OCI-LY1 (cell line): ENCODE data around the gene CCN6.

Experiments
- H2AFZ ChIP-seq: fragments of 200-600 bp; sonication (generic), shearing (Covaris generic); 2 replicates; pipeline ENCODE4 v1.6.0; 2014; ENCODE audit warnings: antibody characterized with exemption, mild to moderate bottlenecking, low read length
- H3F3A ChIP-seq: fragments of 200-600 bp; sonication (generic), shearing (Covaris generic); 2 replicates; pipeline ENCODE4 v1.6.0; 2014; ENCODE audit warnings: mild to moderate bottlenecking, antibody characterized with exemption, low read length, moderate library complexity; ENCODE audit not compliant: insufficient read depth
- H3K27ac ChIP-seq: fragments of 200-600 bp; sonication (generic); 2 replicates; pipeline ENCODE4 v1.5.1; 2014; ENCODE audit warnings: low read length, mixed run types, mild to moderate bottlenecking, low read depth; ENCODE audit not compliant: poor library complexity, severe bottlenecking
- H3K27me3 ChIP-seq: fragments of 200-600 bp; sonication (generic); 2 replicates; pipeline ENCODE4 v1.6.0; 2014; ENCODE audit warnings: antibody characterized with exemption, mild to moderate bottlenecking, low read length, moderate library complexity; ENCODE audit not compliant: insufficient read depth
- H3K36me3 ChIP-seq: fragments of 200-600 bp; sonication (generic); 2 replicates; pipeline ENCODE4 v1.6.1; 2014; ENCODE audit warnings: mild to moderate bottlenecking, antibody characterized with exemption, low read length, moderate library complexity, mixed read lengths; ENCODE audit not compliant: insufficient read depth
- H3K4me1 ChIP-seq: fragments of 200-600 bp; sonication (generic); 2 replicates; pipeline ENCODE4 v1.5.1; 2014; ENCODE audit warnings: mild to moderate bottlenecking, low read length, moderate library complexity; ENCODE audit not compliant: insufficient read depth, severe bottlenecking
- H3K4me2 ChIP-seq: fragments of 200-600 bp; sonication (generic), shearing (Covaris generic); 2 replicates; pipeline ENCODE4 v1.6.1; 2014; ENCODE audit warnings: low read length
- H3K4me3 ChIP-seq: fragments of 200-600 bp; sonication (generic); 2 replicates; pipeline ENCODE4 v1.5.1; 2014; ENCODE audit warnings: low read length, low read depth, mild to moderate bottlenecking, mixed read lengths; ENCODE audit not compliant: poor library complexity, severe bottlenecking
- H3K79me2 ChIP-seq: fragments of 200-600 bp; shearing (Covaris generic); 2 replicates; pipeline ENCODE4 v1.6.1; 2016; ENCODE audit warnings: mixed run types, low read length, mixed read lengths; ENCODE audit not compliant: insufficient read depth
- H3K9ac ChIP-seq: fragments of 200-600 bp; sonication (generic), shearing (Covaris generic); 2 replicates; pipeline ENCODE4 v1.6.1; 2014; ENCODE audit warnings: mild to moderate bottlenecking, low read length, mixed read lengths
- H3K9me2 ChIP-seq: fragments of 200-600 bp; sonication (generic), shearing (Covaris generic); 2 replicates; pipeline ENCODE4 v1.6.1; 2014; ENCODE audit warnings: low read depth, mild to moderate bottlenecking, low read length, mixed read lengths
- H3K9me3 ChIP-seq: fragments of 200-600 bp; shearing (Covaris generic); 2 replicates; pipeline ENCODE4 v1.6.1; 2014; ENCODE audit warnings: low read length, mixed read lengths
- H4K20me1 ChIP-seq: fragments of 200-600 bp; sonication (generic), shearing (Covaris generic); 2 replicates; pipeline ENCODE4 v1.6.0; 2016; ENCODE audit warnings: mild to moderate bottlenecking, low read length; ENCODE audit not compliant: insufficient read depth
- EZH2 ChIP-seq: fragments of 200-600 bp; sonication (generic), shearing (Covaris generic); IDR thresholded peaks from 2 replicates; pipeline ENCODE4 v1.8.0; 2017; ENCODE audit warnings: borderline replicate concordance, mixed run types, mild to moderate bottlenecking, antibody characterized with exemption, low read length, moderate library complexity, mixed read lengths
- TF ChIP-seq, protein P1 (sequence below): fragments of 200-600 bp; sonication (generic), shearing (Covaris generic); IDR thresholded peaks from 2 replicates; pipeline ENCODE4 v1.5.1; 2017; ENCODE audit warnings: mild to moderate bottlenecking, antibody characterized with exemption, low read length, moderate library complexity, mixed read lengths

CCN6 gene

DNA sequence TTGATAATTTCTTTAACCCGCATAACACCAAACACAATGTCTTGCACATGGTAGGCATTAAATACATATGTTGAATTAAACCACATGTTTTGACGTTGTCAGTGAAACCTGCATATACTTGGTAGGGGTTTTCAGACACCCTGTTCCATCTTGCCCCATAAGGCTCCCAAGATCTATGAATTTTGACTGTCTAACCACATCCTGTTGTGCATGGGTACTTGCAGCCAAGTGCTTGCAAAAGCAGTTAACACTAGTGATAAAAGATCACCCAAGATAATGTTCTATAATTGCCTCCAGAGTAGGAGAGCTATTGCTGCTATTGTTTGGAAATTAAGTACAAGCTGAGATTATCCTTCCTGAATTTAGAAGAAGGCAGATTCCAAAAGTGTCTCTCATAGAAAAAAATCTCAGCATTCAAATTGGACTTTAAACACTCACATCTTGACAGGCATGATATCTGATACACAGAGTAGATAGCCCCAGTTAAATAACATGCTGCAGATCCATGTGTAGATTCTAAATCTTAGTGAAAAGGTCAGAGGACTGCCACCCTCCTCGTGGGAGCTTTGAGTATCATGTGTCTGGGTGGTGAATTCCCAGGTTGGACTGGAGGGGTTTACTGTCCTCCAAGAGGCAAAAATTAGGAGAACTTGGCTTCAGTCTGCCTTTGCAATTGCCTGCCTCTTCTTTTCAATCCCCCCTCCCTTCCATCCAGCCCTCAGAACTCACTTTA, 25.8 kb upstream of the CCN6 start:
- Histone ChIP-seq H3K4me1 (no peaks in the 10 kb centered on the region), H4K20me1 (no peaks in the 10 kb centered on the region), H3K9me3 (no peaks in the 10 kb centered on the region), H3K9ac (no peak overlapping the region), H3K36me3 (no peaks in the 10 kb centered on the region), H3K79me2 (no peaks in the 10 kb centered on the region), H3K4me3 (no peak overlapping the region), H3K27ac (no peak overlapping the region), H3K4me2 (no peak overlapping the region), H3F3A (no peaks in the 10 kb centered on the region), H2AFZ (no peak overlapping the region), H3K27me3 (no peaks in the 10 kb centered on the region), H3K9me2 (no peaks in the 10 kb centered on the region)
- TF ChIP-seq, protein P1, sequence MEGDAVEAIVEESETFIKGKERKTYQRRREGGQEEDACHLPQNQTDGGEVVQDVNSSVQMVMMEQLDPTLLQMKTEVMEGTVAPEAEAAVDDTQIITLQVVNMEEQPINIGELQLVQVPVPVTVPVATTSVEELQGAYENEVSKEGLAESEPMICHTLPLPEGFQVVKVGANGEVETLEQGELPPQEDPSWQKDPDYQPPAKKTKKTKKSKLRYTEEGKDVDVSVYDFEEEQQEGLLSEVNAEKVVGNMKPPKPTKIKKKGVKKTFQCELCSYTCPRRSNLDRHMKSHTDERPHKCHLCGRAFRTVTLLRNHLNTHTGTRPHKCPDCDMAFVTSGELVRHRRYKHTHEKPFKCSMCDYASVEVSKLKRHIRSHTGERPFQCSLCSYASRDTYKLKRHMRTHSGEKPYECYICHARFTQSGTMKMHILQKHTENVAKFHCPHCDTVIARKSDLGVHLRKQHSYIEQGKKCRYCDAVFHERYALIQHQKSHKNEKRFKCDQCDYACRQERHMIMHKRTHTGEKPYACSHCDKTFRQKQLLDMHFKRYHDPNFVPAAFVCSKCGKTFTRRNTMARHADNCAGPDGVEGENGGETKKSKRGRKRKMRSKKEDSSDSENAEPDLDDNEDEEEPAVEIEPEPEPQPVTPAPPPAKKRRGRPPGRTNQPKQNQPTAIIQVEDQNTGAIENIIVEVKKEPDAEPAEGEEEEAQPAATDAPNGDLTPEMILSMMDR, result no peak

DNA sequence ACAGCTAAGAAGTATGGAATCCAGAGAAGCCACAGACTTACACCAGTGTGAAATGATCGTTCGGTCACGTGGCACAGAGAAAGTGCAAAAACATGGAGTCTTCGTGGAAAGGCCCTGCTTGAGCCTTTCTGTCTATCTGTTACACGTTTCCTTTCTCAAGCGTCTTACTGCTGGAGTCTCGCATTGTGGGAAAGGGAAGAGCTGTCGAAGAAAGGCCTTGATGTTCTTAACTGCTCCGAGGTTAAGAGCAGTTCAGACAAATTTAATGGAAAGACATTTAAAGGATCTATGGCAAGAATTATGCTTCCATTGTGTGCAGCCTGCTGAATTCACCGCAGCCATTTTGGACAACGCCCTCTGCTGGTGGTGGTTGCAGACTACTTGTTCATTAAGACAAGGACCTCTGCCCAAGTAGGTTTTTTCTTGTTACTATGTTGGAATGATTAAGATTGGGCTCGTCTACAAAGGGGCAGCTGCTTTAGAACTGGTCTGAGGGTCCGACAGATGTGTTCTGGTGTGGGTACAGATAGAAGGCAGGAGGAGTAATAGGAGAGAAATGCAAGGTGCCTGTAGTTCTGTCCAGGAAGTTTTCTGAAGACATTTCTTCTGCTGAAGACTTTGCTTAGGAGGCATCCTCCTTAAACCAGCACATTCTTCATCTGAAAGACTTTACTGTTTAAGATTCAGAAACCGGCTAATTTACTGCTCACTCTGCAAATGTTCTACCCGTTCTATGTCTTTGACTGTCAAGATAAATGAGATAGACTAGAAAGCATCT, 24.7 kb upstream of the CCN6 start:
- Histone ChIP-seq H3K27ac (no peak overlapping the region), H4K20me1 (no peaks in the 10 kb centered on the region)

DNA sequence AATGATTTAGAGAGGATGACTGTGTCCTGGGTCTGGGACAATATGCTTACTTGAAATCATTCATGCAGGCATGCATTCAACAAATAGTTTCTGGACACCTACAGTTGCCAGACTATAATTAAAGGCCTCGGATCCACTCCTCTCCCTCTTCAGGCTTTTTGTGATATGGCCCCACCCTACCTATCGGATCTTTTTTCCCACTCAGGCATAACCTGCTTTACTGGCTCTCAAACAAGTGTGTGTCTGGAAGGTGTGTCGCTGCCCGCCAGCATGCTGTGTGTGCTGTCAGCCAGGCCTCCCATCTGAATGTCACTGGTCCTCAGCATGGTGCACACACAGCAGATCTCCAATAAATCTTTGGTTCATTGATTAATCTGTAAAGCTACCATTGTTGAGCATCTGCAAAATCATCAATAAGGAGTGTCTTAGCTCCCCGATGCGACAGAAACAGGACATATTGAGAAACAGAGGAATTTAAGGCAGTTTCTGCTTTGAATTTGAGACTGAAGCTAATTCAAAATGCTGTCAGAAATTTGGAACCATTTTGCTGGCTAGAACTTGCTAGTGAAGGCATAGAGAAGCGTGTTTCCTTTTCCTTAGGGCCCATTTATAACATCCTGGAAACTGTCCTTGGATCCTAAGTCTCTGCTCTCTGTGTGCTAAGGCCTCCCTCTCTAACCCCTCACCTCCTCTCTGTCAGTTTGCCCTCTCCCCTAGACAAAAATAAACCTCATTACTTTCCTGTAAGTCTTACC, 23.5 kb upstream of the CCN6 start:
- Histone ChIP-seq H3K79me2 (no peaks in the 10 kb centered on the region), H3K4me2 (no peak overlapping the region), H2AFZ (no peak overlapping the region), H3K4me1 (no peaks in the 10 kb centered on the region), H3K27ac (no peak overlapping the region), H3F3A (no peaks in the 10 kb centered on the region), H3K9me3 (no peaks in the 10 kb centered on the region), H3K4me3 (no peak overlapping the region), H3K9me2 (no peaks in the 10 kb centered on the region), H3K36me3 (no peaks in the 10 kb centered on the region), H4K20me1 (no peaks in the 10 kb centered on the region), H3K9ac (no peak overlapping the region), H3K27me3 (no peaks in the 10 kb centered on the region)
- TF ChIP-seq, protein P1, result no peak
- no peak for TF ChIP-seq EZH2

More for the DNA sequence above, 24.7 kb upstream of the CCN6 start:
- no peaks in the 10 kb centered on the region for H3F3A ChIP-seq
- no peaks in the 10 kb centered on the region for H3K27me3 ChIP-seq
- TF ChIP-seq, protein P1, result peak; percentile 88
- no peak for TF ChIP-seq EZH2
- no peaks in the 10 kb centered on the region for H3K4me1 ChIP-seq
- no peak overlapping the region for H3K4me3 ChIP-seq
- no peak overlapping the region for H3K4me2 ChIP-seq
- H3K9ac ChIP-seq, result no peak overlapping the region
- H3K79me2 ChIP-seq, result no peaks in the 10 kb centered on the region
- no peak overlapping the region for H2AFZ ChIP-seq
- no peaks in the 10 kb centered on the region for H3K36me3 ChIP-seq
- H3K9me2 ChIP-seq, result no peaks in the 10 kb centered on the region
- no peaks in the 10 kb centered on the region for H3K9me3 ChIP-seq
